GM21717 (cell line): ENCODE data around the gene TNFAIP2.

Experiments used
- ATAC-seq: cut with Tn5 transposase; IDR thresholded peaks from one replicate; pipeline ENCODE4 v1.9.1; 2021; ENCODE audit warnings: mild to moderate bottlenecking, moderate library complexity; ENCODE audit not compliant: unreplicated experiment

TNFAIP2 gene

GRCh38 chr14:103122947-103123633 lies at the start of gene TNFAIP2:
Gene TNFAIP2, plus strand, starts transcription at chr14:103123461. Its CDS starts 2,997 bp downstream, at chr14:103126458.
- no peak for ATAC-seq

DNA sequence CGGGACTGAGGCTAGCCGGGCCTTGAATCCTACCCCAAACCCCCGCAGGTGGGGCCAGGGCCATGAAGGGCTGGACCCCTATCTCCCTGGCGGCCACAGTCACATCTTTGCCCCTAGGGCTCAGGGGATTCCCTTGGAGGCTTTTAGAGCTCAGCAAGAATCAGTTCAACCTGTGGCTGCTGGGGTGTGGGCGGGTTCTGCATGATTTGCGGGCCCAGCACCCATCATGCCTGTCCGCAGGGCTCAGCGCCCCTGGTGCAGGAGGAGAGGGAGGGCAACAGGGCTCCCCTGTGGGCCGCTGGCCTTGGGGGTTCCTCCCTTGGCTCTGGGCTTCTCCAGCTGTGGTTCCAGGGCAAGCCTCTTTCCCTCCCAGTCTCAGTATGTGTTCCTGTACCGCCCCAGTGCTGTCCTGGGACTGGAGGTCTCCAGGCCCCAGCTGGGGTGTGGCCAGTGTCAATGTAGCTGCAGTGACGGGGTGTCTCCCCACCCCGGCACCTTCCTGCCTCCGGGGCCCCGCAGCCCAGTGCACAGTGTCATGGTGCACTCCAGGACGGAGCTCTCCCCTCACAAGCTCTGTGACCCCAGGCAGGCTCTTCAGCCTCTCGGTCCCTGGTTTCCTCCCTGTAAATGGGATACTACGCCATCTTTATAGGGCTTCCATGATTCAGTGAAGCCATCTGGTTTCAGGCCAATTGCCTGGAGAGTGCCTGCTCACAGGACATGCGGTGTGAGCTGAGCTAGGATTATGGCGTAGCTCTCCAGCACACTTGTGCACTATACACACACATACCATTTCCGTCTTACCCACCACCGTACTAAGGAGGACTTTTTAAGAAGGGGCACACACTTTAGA lies 49.2 kb upstream of the TNFAIP2 start:
- no peak for ATAC-seq

DNA sequence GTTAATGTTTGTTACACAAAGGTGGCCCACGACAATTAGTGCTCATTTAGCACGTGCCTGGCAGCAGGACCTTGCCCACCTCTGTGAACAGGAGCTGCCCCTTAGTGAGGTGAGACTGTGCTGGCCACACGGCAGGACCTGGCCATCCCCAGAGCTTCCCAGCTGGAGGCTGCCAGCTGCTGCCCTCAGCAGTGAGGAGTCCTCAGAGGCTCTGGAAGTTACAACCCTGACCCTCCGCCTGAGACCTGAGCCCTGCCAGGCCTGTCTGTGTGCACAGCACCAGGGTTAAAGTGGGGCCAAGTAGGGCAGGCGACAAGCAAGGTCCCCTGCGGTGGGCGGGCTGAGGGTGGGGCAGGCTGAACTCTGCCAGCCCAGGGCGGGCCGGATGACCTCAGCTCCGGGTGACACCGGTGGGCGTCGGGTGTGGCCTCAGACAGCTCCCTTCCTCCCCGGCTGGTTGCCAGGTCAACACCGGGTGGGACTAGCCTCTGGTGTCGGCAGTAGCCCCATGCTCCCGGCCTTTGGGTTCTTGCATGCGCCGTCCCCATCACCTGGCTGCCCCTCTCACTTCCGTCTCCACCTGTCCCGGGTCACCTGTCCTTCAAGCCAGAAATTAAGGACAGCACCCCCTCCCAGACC lies 48.4 kb upstream of the TNFAIP2 start:
- no peak for ATAC-seq

- ATAC-seq = no peak
Observed at GRCh38 chr14:103078420-103078749, 44.9 kb upstream of the TNFAIP2 start.

GRCh38 chr14:103078860-103079587 lies 44.2 kb upstream of the TNFAIP2 start:
- no peak for ATAC-seq

GRCh38 chr14:103081951-103082350 lies 41.3 kb upstream of the TNFAIP2 start:
- no peak for ATAC-seq

- ATAC-seq = no peak
Observed at GRCh38 chr14:103084021-103084919, 39.0 kb upstream of the TNFAIP2 start, which contains the start of gene LBHD2. Gene LBHD2, plus strand, starts transcription at chr14:103084210. Its CDS starts 1,803 bp downstream, at chr14:103086013.

GRCh38 chr14:103085106-103086091 lies 37.9 kb upstream of the TNFAIP2 start:
- ATAC-seq = no peak

GRCh38 chr14:103086771-103087342 lies 36.4 kb upstream of the TNFAIP2 start:
- ATAC-seq = no peak

- ATAC-seq = no peak
Observed at GRCh38 chr14:103087343-103087835, 35.9 kb upstream of the TNFAIP2 start.

DNA sequence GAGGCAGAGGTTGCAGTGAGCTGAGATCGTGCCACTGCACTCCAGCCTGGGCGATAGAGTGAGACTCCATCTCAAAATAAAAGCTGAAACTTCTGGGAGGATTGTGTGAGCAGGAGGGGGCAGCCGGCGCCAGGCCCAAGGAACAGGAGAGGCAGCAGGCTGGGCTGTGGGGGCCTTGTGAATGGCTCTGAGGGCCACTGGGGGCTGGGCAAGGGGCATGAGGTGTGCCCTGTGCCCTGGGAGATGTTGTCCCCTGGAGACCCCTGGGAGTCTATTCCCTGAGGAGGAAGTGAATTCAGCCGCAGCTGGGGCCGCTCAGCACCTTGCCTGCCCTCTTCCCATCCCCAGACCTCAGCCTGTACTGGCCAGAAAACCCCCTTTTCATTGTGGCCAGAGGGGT lies 34.3 kb upstream of the TNFAIP2 start:
- no peak for ATAC-seq

DNA sequence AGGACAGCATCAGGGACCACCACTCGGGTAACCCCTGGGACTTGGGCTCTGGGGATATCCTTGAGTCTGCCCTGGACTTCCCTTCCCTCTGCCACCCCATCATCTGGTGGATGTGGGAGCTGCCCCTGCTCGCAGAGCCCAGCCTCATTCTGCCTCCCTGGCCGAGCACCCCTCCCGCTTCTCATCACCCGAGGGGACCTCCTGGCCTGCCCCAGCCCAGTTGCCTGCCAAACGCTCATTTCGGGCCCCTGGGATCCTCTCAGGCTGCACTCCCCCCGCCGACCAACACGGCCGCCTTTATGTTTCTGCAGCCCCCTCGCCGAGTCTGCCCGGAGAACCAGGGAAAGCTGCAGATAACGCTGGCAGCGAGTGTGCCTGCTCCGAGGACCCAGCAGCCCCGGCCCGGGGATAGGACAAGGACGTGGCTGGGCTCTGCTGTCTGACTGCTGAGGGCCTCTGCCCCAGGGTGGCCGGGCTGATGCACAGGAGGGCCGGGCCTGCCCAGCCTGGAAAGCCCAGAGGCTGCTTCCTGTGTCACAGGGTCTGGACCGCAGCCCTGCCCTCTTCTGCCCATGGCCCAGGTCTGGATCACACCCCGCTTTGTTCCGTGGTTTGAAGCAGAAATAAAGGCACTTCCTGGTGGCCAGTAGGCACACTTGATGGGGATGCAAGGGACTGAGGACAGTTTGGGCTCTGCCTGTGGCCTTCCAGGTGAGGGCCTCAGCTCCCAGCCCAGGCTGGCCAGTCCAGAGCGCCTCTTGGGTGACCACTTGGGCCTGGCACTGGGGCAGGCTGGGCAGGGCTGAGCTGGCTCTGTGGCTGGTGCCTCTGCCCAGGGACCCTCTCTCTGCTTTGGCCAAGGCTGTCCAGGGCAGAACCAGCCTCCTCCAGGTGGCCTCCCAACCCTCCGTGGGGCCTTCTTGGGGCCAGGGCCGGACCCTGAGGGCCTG lies 33.6 kb upstream of the TNFAIP2 start:
- ATAC-seq = no peak

DNA sequence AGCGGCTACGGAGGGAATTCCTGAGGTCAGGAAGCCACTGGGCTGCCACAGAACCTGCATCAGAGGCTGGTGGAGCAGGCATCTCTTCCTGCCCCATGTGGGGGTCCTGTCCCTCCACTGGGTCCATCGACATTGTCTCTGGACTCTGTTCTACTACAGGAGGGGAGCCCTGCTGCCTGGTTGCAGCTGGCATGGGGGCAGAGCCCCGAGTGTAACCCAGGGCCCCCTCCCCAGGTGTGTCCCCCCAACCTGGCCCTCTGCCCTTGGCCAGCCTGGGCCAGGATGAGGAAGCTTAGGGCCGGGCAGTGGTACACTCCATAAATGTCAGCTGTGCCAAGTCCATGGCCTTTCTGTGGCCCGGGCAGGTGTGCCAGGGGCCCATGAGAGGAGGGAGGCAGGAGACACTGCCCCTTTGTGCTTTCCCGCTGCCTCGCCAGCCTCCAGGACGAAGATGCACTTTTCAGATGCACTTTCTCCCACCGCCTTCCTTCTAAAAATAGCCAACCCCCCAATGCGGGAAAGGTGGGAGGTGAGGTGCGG lies 32.7 kb upstream of the TNFAIP2 start:
- ATAC-seq = no peak

DNA sequence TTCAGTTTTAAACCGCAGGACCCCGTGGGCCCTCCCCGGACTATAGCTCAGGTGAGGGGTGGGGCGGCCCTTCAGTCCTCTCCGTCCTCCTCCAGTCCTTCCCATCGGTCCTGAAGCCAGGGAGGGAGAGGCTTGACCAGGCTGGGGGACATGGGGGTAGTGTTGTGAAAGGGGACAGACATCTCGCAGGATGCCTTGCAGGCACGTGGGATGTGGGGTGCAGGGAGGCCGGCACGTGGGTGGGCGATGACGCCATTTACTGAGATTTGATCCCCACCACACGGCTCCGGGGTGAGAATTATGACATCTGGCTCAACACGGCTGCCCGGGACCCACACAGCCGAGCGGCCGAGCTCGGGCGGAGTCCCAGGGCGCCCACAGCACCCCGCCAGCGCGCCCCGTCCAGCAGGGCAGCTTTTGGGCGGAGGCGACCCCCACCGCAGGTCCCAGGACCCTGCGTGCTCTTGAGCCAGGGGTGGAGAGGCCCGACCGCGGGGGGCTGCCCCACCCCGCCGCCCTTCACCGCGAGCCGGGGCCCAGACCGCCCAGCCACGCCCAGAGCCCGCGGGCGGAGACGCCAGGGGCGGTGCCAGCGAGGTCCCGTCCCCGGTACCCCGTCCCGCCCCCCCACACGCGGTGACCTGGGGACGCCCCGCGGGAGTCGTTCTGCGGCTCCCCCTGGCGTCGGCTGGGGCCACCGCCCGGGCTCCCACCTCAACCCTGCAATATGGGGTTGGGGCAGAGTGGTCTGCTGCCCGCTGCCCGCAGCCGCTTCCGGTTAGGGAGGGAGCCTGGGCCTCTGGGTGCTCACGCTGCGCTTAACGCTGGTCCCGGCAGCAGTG lies 32.0 kb upstream of the TNFAIP2 start:
- ATAC-seq = no peak

- ATAC-seq = no peak
Observed at GRCh38 chr14:103091883-103092222, 31.4 kb upstream of the TNFAIP2 start.

GRCh38 chr14:103093856-103094405 lies 29.3 kb upstream of the TNFAIP2 start:
- ATAC-seq = no peak
